ENCODE measurements around the gene ATP2B1. TPM values are rescaled to one million over a fixed set of nuclear protein-coding genes. Genes with fewer than 3 reads are reported as not detected.

The ATP2B1 gene
- total RNA-seq, 4 donors from 2014 or later: 38.6 to 96.4 (median 54.1) TPM

DNA sequence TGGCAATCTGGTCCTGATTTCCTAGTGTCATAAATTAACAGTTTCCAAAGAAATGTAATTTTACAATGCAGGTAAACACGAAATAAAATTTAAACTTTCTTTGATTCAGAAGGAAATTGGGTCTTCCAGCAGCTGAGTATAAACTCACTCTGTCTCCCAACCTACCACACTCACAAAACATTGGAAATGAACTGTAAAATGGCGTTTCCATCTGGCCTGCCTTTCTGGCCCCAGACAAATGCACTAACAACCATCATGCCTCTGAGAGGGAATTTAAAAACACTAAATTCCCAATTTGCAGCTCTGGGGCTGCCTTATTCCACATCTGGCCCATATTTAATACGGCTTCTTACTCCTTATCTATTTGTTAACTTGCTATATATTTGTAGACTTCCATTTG is 19.3 kb downstream of the ATP2B1 start:
- TF ChIP-seq, protein P1, sequence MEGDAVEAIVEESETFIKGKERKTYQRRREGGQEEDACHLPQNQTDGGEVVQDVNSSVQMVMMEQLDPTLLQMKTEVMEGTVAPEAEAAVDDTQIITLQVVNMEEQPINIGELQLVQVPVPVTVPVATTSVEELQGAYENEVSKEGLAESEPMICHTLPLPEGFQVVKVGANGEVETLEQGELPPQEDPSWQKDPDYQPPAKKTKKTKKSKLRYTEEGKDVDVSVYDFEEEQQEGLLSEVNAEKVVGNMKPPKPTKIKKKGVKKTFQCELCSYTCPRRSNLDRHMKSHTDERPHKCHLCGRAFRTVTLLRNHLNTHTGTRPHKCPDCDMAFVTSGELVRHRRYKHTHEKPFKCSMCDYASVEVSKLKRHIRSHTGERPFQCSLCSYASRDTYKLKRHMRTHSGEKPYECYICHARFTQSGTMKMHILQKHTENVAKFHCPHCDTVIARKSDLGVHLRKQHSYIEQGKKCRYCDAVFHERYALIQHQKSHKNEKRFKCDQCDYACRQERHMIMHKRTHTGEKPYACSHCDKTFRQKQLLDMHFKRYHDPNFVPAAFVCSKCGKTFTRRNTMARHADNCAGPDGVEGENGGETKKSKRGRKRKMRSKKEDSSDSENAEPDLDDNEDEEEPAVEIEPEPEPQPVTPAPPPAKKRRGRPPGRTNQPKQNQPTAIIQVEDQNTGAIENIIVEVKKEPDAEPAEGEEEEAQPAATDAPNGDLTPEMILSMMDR (IDR thresholded peaks at IDR 0.05; ENCODE audit: low read depth): no peak

DNA sequence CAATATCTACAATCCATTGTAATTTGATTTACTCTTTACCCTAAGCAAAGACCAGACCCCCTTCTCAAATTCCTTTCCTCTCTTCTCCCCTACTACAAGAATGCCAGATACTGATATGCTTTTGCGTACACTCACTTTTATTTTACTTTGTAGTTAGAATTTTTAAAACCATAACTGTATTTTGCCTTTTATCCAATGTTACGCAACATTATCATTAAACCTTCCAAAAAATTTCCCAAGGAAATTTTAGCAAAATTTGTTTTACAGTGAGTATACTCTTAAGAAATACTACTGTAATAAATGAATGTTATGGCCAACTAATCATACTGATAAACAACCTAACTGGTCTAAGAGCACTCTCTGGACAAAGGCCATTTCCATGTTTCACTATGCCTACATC is 22.3 kb downstream of the ATP2B1 start:
- TF ChIP-seq, protein P1 (IDR thresholded peaks at IDR 0.05; ENCODE audit: low read depth): no peak

DNA sequence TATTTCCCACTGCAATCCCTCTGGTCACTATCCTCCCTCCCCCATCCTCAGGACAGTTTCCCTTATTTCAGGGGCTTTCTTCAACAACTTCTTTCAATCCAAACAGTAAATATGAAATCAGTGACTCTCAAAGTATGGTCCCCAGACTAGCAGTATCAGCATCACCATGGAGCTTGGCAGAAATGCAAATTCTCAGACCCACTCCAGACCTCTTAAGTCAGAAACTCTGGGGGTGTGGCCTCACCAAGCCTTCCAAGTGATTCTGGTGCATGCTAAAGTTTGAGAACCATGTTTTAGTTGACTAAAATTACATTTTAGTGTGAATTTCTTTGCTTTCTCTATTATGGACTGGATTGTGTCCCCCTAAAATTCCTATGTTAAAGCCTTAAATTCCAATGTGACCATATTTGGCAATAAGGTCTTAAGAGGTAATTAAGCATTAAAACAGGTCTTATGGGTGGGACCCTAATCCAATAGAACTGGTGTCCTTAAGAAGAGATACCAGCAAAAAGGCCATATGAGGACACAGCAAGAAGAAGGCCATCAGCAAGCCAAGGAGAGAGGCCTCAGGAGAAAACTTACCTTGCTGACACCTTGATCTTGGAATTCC is 23.2 kb downstream of the ATP2B1 start:
- TF ChIP-seq, protein P1 (IDR thresholded peaks at IDR 0.05; ENCODE audit: low read depth): no peak

DNA sequence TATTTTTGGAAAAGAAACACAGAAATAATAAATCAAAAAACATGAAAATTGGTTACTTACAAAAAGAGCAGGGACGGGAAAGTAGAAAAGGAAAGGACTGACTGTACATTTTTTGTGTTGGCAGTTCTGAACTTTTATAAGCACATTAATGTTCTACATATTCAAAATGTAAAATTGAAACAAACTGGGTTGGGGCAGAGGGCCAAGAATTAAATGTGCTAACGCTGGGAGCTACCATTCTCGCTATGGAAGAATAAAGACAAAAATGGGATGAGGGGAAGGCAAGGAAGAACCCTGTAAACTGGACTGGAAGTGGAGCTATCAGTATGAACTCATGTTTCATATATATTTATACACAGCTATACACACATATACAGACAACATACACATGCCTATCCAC is 24.5 kb downstream of the ATP2B1 start:
- TF ChIP-seq, protein P1 (IDR thresholded peaks at IDR 0.05; ENCODE audit: low read depth): no peak

DNA sequence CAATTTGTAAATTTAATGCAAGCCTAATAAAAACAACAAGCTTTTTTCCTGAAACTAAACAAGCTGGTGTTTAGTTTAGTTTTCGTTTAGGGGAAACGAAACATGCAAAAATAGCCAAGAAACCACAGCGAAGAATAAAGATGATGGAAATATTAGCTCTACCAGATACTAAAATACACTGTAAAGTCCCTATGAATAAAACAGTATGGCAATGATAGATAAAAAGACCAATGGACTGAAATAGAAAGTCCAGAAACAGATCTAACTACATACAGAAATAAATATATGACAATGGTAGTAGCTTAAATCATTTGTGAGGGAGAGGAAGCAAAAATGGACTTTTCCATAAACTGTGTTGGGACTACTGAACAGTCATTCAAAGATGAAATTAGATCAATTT is 26.4 kb downstream of the ATP2B1 start:
- TF ChIP-seq, protein P1 (IDR thresholded peaks at IDR 0.05; ENCODE audit: low read depth): no peak

DNA sequence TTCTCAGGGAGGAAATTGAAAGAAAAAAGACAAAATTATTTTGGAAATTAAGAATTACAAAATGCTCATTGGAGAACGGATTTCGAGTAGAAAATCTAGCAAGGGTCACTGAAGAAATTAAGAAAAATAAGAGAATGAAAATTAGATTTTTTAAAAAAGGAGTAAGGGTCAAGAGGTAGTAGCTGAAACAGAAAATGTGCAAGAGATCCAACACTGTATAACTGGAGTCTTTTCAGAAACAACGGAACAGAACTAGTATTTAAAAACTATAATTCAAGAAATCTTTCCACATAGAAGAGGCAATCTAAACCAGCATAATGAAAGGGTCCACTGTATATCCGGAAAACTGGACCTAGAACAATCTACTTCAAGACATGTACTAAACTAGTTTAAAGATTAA is 28.2 kb downstream of the ATP2B1 start:
- TF ChIP-seq, protein P1 (IDR thresholded peaks at IDR 0.05; ENCODE audit: low read depth): no peak

DNA sequence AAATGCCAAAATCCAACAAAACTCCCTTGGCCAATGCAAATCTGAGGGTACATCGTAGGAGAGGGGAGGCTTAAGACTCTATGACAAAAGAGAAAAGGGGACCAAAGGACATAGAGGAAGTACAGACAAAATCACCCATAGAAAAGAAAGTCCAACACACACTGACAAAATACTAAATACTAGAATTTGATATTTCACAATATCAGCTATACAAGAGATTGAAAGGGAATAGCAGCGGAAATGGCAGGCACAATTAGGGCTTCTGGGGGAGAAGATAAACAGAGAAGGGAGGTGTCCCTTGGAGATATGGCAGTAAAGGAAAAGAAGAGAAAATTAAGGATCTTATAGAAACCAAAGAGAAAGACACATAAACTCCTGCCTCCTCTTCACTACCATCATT is 29.0 kb downstream of the ATP2B1 start:
- TF ChIP-seq, protein P1 (IDR thresholded peaks at IDR 0.05; ENCODE audit: low read depth): no peak

Measured in subcutaneous adipose tissue (tissue), 4 donors.